ENCODE measurements around the gene SOAT2.
"Not testable (repeated sequence)": the region's sequence is repeated elsewhere in the genome, so short reads cannot be mapped to it uniquely, and the experiment has no call there.

Gene SOAT2

GRCh38 chr12:53160000-53160399, 56.7 kb downstream of the SOAT2 start:
- DNase-seq, result no peak

DNA sequence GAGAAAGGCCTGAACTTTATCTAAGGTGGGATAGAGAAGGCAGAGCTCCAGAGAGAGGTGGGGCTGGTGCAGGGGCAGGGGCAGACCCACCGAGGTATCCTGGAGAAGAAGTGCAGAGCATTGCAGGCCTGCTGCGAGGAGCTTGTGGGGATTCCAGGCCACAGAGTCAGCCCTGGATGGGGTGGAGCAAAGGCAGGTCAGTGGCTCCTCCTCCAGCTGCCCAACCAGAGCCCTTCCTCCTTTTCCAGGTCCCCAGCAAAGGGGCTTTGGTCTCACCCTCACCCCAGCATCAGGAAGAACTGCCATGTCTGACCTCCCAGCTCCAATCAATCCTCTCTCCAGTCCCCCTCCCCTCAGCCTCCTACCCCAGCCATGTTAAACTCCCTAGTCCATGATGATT, 57.4 kb downstream of the SOAT2 start:
- DNase-seq, result no peak

GRCh38 chr12:53161119-53161911, 58.0 kb downstream of the SOAT2 start:
- DNase-seq, result no peak

DNA sequence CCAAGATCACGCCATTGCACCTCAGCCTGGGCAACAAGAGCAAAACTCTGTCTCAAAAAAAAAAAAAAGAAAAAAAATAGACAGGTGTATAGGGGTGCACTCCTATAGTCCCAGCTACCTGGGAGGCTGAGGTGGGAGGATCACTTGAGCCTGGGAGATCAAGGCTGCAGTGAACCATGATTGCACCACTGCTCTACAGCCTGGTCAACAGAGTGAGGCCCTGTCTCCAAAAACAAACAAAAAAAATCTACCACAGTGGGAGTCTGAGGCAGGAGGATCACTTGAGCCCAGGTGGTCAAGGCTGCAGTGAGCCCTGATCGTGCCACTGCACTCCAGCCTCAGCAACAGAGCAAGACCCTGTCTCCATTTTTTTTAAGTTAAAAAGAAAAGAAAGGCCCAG, 59.7 kb downstream of the SOAT2 start:
- DNase-seq, result not testable (repeated sequence)

DNA sequence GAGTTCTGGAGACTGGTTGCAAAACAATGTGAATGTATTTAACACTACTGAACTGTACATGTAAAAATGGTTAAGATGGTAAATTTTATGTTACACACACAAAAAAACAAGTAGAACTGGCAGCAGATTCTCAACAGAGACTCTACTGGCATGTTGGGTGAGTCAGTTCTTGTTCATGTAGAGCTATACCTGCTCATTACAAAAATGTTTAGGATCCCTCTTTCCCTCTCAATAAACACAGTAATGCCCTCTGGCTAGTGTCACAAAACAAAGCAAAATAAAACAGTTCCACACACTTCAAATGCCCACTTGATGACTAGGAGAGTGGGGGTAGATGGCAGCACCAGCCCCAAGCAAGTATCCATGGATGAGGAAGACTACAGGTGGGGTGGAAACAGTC, 63.6 kb downstream of the SOAT2 start:
- no peak for DNase-seq

- DNase-seq, result no peak
These were observed 66.4 kb downstream of the SOAT2 start for GRCh38 chr12:53169644-53170043.

DNA sequence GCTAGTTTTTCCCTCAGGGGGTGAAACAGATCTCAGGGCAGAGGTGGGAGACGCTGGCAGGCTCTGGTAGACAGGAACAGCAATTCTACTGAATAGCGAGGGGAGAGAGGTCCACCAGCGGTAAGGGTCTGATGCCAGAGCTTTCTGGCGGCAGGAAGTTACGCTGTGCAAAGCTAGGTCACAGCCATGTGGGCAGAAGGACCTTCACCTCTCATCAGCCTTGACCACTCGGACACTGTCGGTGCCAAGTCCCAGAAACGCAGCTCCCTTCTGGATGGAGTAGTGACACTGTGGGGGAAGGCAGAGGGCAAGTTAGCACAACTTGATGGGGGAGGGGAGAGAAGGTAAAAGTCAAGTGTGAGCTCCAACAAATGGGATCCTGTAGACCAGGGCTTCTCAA, 66.9 kb downstream of the SOAT2 start:
- DNase-seq, result no peak

DNA sequence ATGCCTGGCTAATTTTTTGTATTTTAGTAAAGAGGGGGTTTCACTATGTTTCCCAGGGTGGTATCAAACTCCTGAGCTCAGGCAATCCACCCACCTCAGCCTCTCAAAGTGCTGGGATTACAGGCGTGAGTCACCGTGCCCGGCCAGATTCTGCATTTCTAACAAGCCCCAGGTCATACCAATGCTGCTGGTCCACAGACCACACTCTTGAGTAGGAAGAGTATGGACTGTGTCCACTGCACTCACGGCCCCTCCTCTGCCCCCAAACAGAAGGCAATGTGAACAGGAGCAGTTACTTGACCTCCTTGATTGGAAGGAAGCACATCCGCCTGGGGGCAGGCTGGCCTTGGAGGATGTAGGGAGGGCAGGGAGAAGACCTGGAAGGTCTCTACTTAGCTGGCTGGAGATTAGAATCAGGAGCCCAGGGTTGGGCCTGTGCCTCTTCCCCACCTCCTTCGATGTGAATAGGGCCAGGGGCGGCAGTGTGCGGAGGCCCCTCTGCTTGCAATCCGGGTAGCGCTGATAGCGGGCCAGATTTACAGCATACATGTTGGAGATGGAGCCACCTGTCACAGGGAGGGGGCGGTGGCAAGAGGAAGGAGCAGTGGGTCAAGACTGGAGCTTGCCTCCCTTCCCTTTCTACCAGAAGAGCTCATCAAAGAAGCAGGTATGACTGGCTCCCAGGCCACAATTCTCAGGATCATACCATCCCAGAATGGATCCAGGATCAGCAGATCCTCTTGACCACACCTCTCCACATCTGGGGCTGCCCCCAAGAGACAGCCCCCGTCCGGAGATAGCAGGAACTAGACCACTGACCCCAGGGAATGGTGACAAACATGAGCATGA, 67.8 kb downstream of the SOAT2 start:
- no peak for DNase-seq

DNA sequence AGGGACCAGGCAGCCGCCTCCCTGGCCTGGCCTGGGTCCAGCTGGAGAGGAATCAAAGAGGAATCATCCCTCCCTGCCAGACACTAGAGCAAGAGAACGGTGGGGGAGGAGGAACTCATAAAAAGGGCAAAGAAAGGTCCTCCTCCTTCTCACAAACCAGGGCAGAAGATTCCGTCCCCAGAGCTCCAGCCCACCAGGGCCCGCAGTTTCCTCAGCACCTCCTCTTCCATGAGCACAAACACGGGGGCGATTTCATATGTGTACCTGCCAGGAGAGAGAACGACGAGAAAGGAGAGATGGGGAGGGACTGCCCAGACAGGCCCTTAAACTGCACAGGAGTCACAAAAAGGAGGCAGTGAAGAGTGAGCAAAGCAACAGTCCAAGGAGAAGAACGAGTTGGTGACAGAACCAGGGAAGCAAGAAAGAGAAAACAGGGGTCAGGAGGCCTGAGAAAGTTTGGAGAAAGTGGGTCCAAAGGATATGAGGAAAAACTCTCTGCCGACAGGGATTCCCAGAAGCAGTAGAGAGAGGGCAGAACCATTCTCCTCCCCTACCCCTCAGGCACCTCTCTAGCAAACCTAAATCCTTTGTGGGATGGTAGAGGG, 68.5 kb downstream of the SOAT2 start:
- DNase-seq, result no peak

GRCh38 chr12:53172352-53172751, 69.1 kb downstream of the SOAT2 start:
- no peak for DNase-seq

DNA sequence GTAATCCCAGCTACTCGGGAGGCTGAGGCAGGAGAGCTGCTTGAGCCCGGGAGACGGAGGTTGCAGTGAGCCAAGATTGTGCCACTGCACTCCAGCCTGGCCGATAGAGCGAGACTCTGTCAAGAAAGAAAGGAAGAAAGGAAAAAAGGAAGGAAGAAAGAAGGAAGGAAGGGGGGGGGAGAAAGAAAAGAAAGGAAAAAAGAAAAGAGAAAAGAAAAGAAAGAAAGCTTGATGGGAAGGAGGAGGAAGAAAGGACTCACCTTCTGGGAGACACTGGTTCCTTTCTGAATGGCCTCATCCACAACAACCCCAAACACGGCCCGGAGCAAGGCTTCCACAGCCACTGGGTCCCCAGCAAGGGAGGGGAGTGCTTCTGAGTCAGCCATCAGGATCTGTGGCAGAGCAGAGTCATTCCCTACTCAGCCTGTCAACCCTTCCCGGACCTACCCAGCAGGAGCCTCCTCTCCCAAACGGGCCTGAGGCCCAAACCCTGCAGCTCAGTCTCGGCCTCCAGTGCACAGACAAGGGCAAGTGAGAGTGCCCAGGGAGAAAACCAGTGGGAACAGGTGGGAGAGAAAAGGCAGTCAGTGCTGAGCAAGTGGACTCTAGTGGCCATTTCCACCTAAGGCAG, 69.9 kb downstream of the SOAT2 start:
- no peak for DNase-seq
